ENCODE data around the gene BAIAP2. TPM values are rescaled to one million over a fixed set of nuclear protein-coding genes. Genes with fewer than 3 reads are reported as not detected.

BAIAP2 gene
- polyA plus RNA-seq, 1 donor from 2014 or later, result 17.5 TPM

DNA sequence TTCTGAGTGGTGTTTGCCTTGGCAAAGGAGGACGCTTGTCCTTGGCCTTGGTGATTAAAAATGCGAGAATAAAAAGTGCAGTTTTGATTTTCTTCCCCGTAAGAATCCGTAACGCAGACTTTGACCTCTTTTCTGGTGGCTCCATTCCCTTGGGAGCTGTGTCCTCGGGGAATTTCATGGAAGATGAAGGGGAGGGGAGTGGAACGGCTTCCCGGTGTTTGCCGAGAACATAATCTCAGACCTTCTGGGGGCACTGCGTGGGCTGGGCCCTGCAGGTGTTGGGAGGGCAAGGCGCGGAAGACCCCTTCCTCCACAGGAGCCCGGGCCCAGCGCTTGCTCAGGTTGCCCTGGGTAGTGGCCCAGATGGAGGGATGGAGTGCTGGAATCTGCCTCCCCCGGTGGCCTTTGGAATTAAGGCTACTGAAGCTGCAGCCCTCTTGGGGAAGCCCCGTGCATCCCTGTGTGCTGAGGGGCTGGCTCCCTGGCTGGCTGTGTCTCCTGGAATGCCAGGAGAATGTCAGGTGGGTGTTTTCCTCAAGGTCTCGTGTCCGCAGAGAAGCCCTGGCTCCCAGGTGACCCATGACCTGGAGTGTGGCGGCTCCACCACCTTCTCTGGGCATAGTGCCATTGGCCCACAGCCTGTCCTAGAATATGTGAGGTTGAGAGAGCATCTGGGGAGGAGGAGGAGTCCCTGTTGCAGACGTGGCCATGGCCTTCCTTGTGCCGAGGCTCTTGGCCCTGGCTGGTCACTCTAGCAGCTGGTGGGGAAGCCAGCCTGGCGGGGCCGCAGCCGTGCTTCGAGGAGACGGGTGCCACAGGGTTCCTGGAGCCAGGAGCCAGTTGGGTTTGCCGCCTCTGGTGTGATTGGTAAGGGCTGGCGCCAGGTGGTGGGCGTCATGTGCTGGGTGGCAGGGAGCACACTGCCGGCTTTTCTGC lies 3.1 kb downstream of the BAIAP2 start:
- Histone ChIP-seq H3K79me2 (replicated peaks; ENCODE audit: insufficient read depth, low read length) (peaks cover 83% of the 10 kb centered on the region), H3K27ac (ENCODE audit: low read length) (no peak overlapping the region), H3K36me3 (ENCODE audit: insufficient read depth, low read length) (no peaks in the 10 kb centered on the region), H3K9ac (ENCODE audit: low read length) (no peak overlapping the region), H3F3A (ENCODE audit: insufficient read depth, low read length, poor library complexity, severe bottlenecking) (no peaks in the 10 kb centered on the region), H3K4me2 (ENCODE audit: low read length) (no peak overlapping the region), H2AFZ (ENCODE audit: low read depth, low read length) (no peak overlapping the region), H3K9me2 (ENCODE audit: insufficient read depth, low read length) (no peaks in the 10 kb centered on the region), H3K4me3 (ENCODE audit: low read length) (peak overlapping the region; percentile 84), H3K27me3 (ENCODE audit: insufficient read depth, low read depth, low read length) (no peaks in the 10 kb centered on the region), H4K20me1 (ENCODE audit: insufficient read depth) (no peaks in the 10 kb centered on the region), H3K9me3 (ENCODE audit: low read length) (no peaks in the 10 kb centered on the region)
- no peak for TF ChIP-seq SMC3 (conservative IDR thresholded peaks at IDR 0.05; ENCODE audit: poor library complexity)
- no peak for TF ChIP-seq POLR2AphosphoS5 (IDR thresholded peaks at IDR 0.05)
- TF ChIP-seq, protein P1, sequence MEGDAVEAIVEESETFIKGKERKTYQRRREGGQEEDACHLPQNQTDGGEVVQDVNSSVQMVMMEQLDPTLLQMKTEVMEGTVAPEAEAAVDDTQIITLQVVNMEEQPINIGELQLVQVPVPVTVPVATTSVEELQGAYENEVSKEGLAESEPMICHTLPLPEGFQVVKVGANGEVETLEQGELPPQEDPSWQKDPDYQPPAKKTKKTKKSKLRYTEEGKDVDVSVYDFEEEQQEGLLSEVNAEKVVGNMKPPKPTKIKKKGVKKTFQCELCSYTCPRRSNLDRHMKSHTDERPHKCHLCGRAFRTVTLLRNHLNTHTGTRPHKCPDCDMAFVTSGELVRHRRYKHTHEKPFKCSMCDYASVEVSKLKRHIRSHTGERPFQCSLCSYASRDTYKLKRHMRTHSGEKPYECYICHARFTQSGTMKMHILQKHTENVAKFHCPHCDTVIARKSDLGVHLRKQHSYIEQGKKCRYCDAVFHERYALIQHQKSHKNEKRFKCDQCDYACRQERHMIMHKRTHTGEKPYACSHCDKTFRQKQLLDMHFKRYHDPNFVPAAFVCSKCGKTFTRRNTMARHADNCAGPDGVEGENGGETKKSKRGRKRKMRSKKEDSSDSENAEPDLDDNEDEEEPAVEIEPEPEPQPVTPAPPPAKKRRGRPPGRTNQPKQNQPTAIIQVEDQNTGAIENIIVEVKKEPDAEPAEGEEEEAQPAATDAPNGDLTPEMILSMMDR (IDR thresholded peaks at IDR 0.05; ENCODE audit: poor library complexity, severe bottlenecking), result no peak
- no peak for TF ChIP-seq TAF1 (IDR thresholded peaks at IDR 0.05; ENCODE audit: low read depth)
- no peak for TF ChIP-seq EP300 (conservative IDR thresholded peaks at IDR 0.05; ENCODE audit: poor library complexity, severe bottlenecking)
- no peak for TF ChIP-seq EZH2 (IDR thresholded peaks at IDR 0.05; ENCODE audit: borderline replicate concordance, insufficient read depth, low read length, poor library complexity, severe bottlenecking)
- no peak for TF ChIP-seq MXI1 (conservative IDR thresholded peaks at IDR 0.05; ENCODE audit: poor library complexity, severe bottlenecking)
- TF ChIP-seq RAD21 (conservative IDR thresholded peaks at IDR 0.05), result no peak
- TF ChIP-seq, protein P2, sequence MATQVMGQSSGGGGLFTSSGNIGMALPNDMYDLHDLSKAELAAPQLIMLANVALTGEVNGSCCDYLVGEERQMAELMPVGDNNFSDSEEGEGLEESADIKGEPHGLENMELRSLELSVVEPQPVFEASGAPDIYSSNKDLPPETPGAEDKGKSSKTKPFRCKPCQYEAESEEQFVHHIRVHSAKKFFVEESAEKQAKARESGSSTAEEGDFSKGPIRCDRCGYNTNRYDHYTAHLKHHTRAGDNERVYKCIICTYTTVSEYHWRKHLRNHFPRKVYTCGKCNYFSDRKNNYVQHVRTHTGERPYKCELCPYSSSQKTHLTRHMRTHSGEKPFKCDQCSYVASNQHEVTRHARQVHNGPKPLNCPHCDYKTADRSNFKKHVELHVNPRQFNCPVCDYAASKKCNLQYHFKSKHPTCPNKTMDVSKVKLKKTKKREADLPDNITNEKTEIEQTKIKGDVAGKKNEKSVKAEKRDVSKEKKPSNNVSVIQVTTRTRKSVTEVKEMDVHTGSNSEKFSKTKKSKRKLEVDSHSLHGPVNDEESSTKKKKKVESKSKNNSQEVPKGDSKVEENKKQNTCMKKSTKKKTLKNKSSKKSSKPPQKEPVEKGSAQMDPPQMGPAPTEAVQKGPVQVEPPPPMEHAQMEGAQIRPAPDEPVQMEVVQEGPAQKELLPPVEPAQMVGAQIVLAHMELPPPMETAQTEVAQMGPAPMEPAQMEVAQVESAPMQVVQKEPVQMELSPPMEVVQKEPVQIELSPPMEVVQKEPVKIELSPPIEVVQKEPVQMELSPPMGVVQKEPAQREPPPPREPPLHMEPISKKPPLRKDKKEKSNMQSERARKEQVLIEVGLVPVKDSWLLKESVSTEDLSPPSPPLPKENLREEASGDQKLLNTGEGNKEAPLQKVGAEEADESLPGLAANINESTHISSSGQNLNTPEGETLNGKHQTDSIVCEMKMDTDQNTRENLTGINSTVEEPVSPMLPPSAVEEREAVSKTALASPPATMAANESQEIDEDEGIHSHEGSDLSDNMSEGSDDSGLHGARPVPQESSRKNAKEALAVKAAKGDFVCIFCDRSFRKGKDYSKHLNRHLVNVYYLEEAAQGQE (IDR thresholded peaks at IDR 0.05; ENCODE audit: borderline replicate concordance), result no peak

DNA sequence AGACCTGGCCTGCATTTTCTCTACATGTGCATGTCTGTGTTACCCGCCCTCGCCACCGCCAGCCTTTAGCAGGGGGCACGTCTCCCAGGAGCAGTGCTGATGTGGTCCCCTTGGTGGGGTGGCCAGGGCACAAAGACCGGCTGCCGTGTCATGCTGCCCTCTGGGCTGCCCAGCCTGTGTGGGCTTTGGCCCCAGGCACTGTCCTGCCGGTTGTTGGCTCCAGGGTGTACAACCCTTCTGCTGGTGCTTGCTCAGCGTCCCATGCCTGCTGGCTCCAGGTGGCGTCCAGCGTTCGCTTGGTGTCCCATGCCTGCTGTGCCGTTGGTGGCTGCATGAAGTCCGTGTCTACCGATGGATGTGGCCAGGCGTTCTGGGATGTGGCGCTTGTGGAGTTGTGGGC lies 4.1 kb downstream of the BAIAP2 start:
- H3K4me2 ChIP-seq (ENCODE audit: low read length), result no peak overlapping the region
- no peaks in the 10 kb centered on the region for H3K36me3 ChIP-seq (ENCODE audit: insufficient read depth, low read length)
- no peaks in the 10 kb centered on the region for H3K9me2 ChIP-seq (ENCODE audit: insufficient read depth, low read length)
- no peaks in the 10 kb centered on the region for H3K9me3 ChIP-seq (ENCODE audit: low read length)
- no peak overlapping the region for H3K27ac ChIP-seq (ENCODE audit: low read length)
- peaks cover 78% of the 10 kb centered on the region for H3K79me2 ChIP-seq (replicated peaks; ENCODE audit: insufficient read depth, low read length)
- no peaks in the 10 kb centered on the region for H4K20me1 ChIP-seq (ENCODE audit: insufficient read depth)
- no peaks in the 10 kb centered on the region for H3K27me3 ChIP-seq (ENCODE audit: insufficient read depth, low read depth, low read length)
- H2AFZ ChIP-seq (ENCODE audit: low read depth, low read length), result no peak overlapping the region
- no peak overlapping the region for H3K4me3 ChIP-seq (ENCODE audit: low read length)
- H3K9ac ChIP-seq (ENCODE audit: low read length), result no peak overlapping the region
- H3F3A ChIP-seq (ENCODE audit: insufficient read depth, low read length, poor library complexity, severe bottlenecking), result no peaks in the 10 kb centered on the region
- TF ChIP-seq EZH2 (IDR thresholded peaks at IDR 0.05; ENCODE audit: borderline replicate concordance, insufficient read depth, low read length, poor library complexity, severe bottlenecking), result no peak
